ENCODE data around the gene RBM17.
"Not testable (repeated sequence)": the region's sequence is repeated elsewhere in the genome, so short reads cannot be mapped to it uniquely, and the experiment has no call there.

GRCh38 chr10:6107616-6108015 is 18.8 kb downstream of the RBM17 start:
- not testable (repeated sequence) for TF ChIP-seq CTCF (IDR thresholded peaks at IDR 0.05); ZFX (IDR thresholded peaks at IDR 0.05; ENCODE audit: borderline replicate concordance)

All from 22Rv1 (cell line).